HG02943 (cell line): ENCODE measurements around the gene PRRG4.
"Not testable (repeated sequence)": the region's sequence is repeated elsewhere in the genome, so short reads cannot be mapped to it uniquely, and the experiment has no call there.

Experiments used
- ATAC-seq: cut with Tn5 transposase; IDR thresholded peaks from one replicate; pipeline ENCODE4 v1.9.1; 2021; ENCODE audit warnings: mild to moderate bottlenecking, low read depth, moderate library complexity; ENCODE audit not compliant: unreplicated experiment

The PRRG4 gene

GRCh38 chr11:32829157-32829679 is 509 bp upstream of the PRRG4 start:
- ATAC-seq, result peak; percentile 36

- peak; percentile 11 for ATAC-seq
Observed at GRCh38 chr11:32830413-32830738, 649 bp downstream of the PRRG4 start.

GRCh38 chr11:32830796-32831195 is 1.1 kb downstream of the PRRG4 start:
- no peak for ATAC-seq

- no peak for ATAC-seq
Observed at GRCh38 chr11:32831221-32831620, 1.5 kb downstream of the PRRG4 start.

- ATAC-seq, result no peak
Observed at GRCh38 chr11:32833921-32834320, 4.2 kb downstream of the PRRG4 start.

GRCh38 chr11:32836946-32837345 is 7.2 kb downstream of the PRRG4 start:
- no peak for ATAC-seq

GRCh38 chr11:32838505-32839274 is 9.0 kb downstream of the PRRG4 start:
- ATAC-seq, result no peak

GRCh38 chr11:32839308-32839707 is 9.6 kb downstream of the PRRG4 start:
- no peak for ATAC-seq

- ATAC-seq, result no peak
Observed at GRCh38 chr11:32840587-32840986, 10.9 kb downstream of the PRRG4 start.

GRCh38 chr11:32843544-32843943 is 13.8 kb downstream of the PRRG4 start:
- no peak for ATAC-seq

- ATAC-seq, result no peak
Observed at GRCh38 chr11:32847511-32847910, 17.8 kb downstream of the PRRG4 start.

GRCh38 chr11:32849761-32850160 is 20.0 kb downstream of the PRRG4 start:
- no peak for ATAC-seq

GRCh38 chr11:32851251-32851650 is 21.5 kb downstream of the PRRG4 start:
- ATAC-seq, result no peak

- no peak for ATAC-seq
Observed at GRCh38 chr11:32852207-32852606, 22.5 kb downstream of the PRRG4 start.

- no peak for ATAC-seq
Observed at GRCh38 chr11:32855601-32856000, 25.9 kb downstream of the PRRG4 start.

- no peak for ATAC-seq
Observed at GRCh38 chr11:32858731-32859130, 29.0 kb downstream of the PRRG4 start.

- ATAC-seq, result no peak
Observed at GRCh38 chr11:32861850-32862577, 32.3 kb downstream of the PRRG4 start.

GRCh38 chr11:32864555-32864954 is 34.8 kb downstream of the PRRG4 start:
- no peak for ATAC-seq

GRCh38 chr11:32868752-32869151 is 39.0 kb downstream of the PRRG4 start:
- ATAC-seq, result not testable (repeated sequence)

- no peak for ATAC-seq
Observed at GRCh38 chr11:32870676-32871075, 40.9 kb downstream of the PRRG4 start.

- ATAC-seq, result no peak
Observed at GRCh38 chr11:32874132-32874531, 44.4 kb downstream of the PRRG4 start.

- ATAC-seq, result no peak
Observed at GRCh38 chr11:32881286-32881685, 51.6 kb downstream of the PRRG4 start.
